Measurements from ENCODE around the gene ZFR.
A peak's percentile ranks its signal among the peaks of the same experiment; 100 is the strongest.
"Not testable (repeated sequence)": the region's sequence is repeated elsewhere in the genome, so short reads cannot be mapped to it uniquely, and the experiment has no call there.

The ZFR gene

GRCh38 chr5:32353420-32353819 lies 91.1 kb downstream of the ZFR start:
- no peak for DNase-seq

GRCh38 chr5:32352685-32353084 lies 91.9 kb downstream of the ZFR start:
- DNase-seq, result no peak

- no peak for DNase-seq
These were observed 97.7 kb downstream of the ZFR start for GRCh38 chr5:32346869-32347268.

- DNase-seq, result no peak
These were observed 101.4 kb downstream of the ZFR start for GRCh38 chr5:32343058-32343672.

- peak; percentile 11 for DNase-seq
These were observed 101.9 kb downstream of the ZFR start for GRCh38 chr5:32342656-32343055.

GRCh38 chr5:32339878-32340277 lies 104.7 kb downstream of the ZFR start:
- DNase-seq, result no peak

- no peak for DNase-seq
These were observed 105.3 kb downstream of the ZFR start for GRCh38 chr5:32339198-32339597.

GRCh38 chr5:32332966-32333365 lies 111.6 kb downstream of the ZFR start:
- DNase-seq, result no peak

GRCh38 chr5:32332361-32332760 lies 112.2 kb downstream of the ZFR start:
- no peak for DNase-seq

GRCh38 chr5:32331935-32332274 lies 112.6 kb downstream of the ZFR start:
- DNase-seq, result no peak

- DNase-seq, result no peak
These were observed 113.2 kb downstream of the ZFR start for GRCh38 chr5:32331217-32331934.

- no peak for DNase-seq
These were observed 114.2 kb downstream of the ZFR start for GRCh38 chr5:32330126-32330971.

- DNase-seq, result peak; percentile 27
These were observed 115.1 kb downstream of the ZFR start for GRCh38 chr5:32329395-32329834.

- DNase-seq, result no peak
These were observed 118.2 kb downstream of the ZFR start for GRCh38 chr5:32326216-32326772.

GRCh38 chr5:32325616-32326015 lies 118.9 kb downstream of the ZFR start:
- no peak for DNase-seq

GRCh38 chr5:32325062-32325461 lies 119.5 kb downstream of the ZFR start:
- no peak for DNase-seq

GRCh38 chr5:32323741-32324140 lies 120.8 kb downstream of the ZFR start:
- no peak for DNase-seq

GRCh38 chr5:32322882-32323281 lies 121.7 kb downstream of the ZFR start:
- DNase-seq, result no peak

- not testable (repeated sequence) for DNase-seq
These were observed 122.8 kb downstream of the ZFR start for GRCh38 chr5:32321787-32322186.

- no peak for DNase-seq
These were observed 124.0 kb downstream of the ZFR start for GRCh38 chr5:32320576-32320975.

- DNase-seq, result no peak
These were observed 124.5 kb downstream of the ZFR start for GRCh38 chr5:32319926-32320543.

GRCh38 chr5:32319392-32319791 lies 125.1 kb downstream of the ZFR start:
- no peak for DNase-seq

GRCh38 chr5:32317041-32317440 lies 127.5 kb downstream of the ZFR start:
- DNase-seq, result no peak
